H1 (cell line): Measurements from ENCODE around the gene LOXHD1. TPM values are rescaled to one million over a fixed set of nuclear protein-coding genes. Genes with fewer than 3 reads are reported as not detected.

Experiments
- ATF2 ChIP-seq: IDR thresholded peaks from 2 replicates; pipeline ENCODE4 v1.6.1; 2012; ENCODE audit warnings: low read length, inconsistent platforms
- ATF3 ChIP-seq: IDR thresholded peaks from 2 replicates; pipeline ENCODE4 v1.6.1; 2011; ENCODE audit warnings: low read depth, mild to moderate bottlenecking, low read length; ENCODE audit not compliant: insufficient read depth
- FOSL1 ChIP-seq: IDR thresholded peaks from 2 replicates; pipeline ENCODE4 v1.6.1; 2011; ENCODE audit warnings: mild to moderate bottlenecking, low read depth, low read length, moderate library complexity; ENCODE audit not compliant: insufficient read depth
- GTF2F1 ChIP-seq: IDR thresholded peaks from 2 replicates; pipeline ENCODE4 v1.6.1; 2012; ENCODE audit warnings: low read depth, low read length, improper control_type of control experiment, borderline replicate concordance
- RBBP5 ChIP-seq: IDR thresholded peaks from 2 replicates; pipeline ENCODE4 v1.7.1; 2012; ENCODE audit warnings: low read depth, mild to moderate bottlenecking, inconsistent platforms, low read length, moderate library complexity, borderline replicate concordance
- RFX5 ChIP-seq: IDR thresholded peaks from 2 replicates; pipeline ENCODE4 v1.6.1; 2011; ENCODE audit warnings: low read depth, low read length, improper control_type of control experiment, borderline replicate concordance
- SUZ12 ChIP-seq: fragments of 200-600 bp; sonication (generic); IDR thresholded peaks from 2 replicates; pipeline ENCODE4 v1.6.1; 2012; ENCODE audit warnings: mild to moderate bottlenecking, inconsistent platforms, low read length, moderate library complexity, mixed read lengths
- polyA plus RNA-seq, 7 experiments: library from polyadenylated mRNA; depleted of rRNA in 3 of 7; stranded (reverse) in 5 of 7; unstranded in 2 of 7; fragments of >200 nt in 5 of 7; fragments of 200-250 nt in 2 of 7; gene quantifications; 1 replicate in 5 of 7; 2 replicates in 1 of 7; 4 replicates in 1 of 7; pipeline versions ENCODE4 v1.2.1 to v1.2.3, GENCODE V29; 2011 to 2013; ENCODE audit warnings: missing spikeins in 2 of 7, mixed read lengths in 2 of 7
- total RNA-seq: library from RNA; stranded (reverse); fragmentation: NEBNext Ultra II Directional; extraction: Animal tissue kit (Norgen Biotek cat#: 25700); gene quantifications from 2 replicates; pipeline ENCODE4 v1.2.1, GENCODE V29; 2021

The LOXHD1 gene
- total and polyA plus RNA-seq, 2 of the 8 experiments (the other 6 are each of a cell fraction or from before 2014, with no cell fraction given) = 0.02 TPM; not detected in 1

DNA sequence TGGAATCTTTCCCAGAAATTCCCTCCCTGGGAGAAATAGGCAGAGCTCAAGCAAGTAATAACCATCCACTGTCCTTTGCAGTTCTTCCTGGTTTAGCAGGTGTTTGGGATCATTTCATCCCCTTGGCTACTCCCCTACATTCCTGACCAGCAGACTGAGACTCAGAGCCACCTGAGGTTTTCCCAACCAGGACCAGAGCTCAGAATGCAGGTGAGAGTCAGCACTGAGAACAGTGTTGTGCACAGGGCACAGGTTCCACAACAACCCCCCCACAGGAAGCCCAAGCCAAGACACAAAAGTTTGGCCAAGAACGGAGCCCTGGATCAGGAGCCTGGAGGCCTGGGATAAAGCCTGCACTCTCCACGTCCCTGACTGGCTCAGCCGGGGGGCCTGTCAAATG is 21.0 kb upstream of the LOXHD1 start (continued):
- no peak for TF ChIP-seq ATF2
- no peak for TF ChIP-seq SUZ12
- TF ChIP-seq RFX5 = no peak
- no peak for TF ChIP-seq FOSL1
- no peak for TF ChIP-seq RBBP5
- no peak for TF ChIP-seq ATF3
- TF ChIP-seq GTF2F1 = no peak
- TF ChIP-seq, all 59 proteins: peak for 0
